OCI-LY1 (cell line): Measurements from ENCODE around the gene UFC1.

Experiments used
- H2AFZ ChIP-seq: fragments of 200-600 bp; sonication (generic), shearing (Covaris generic); 2 replicates; pipeline ENCODE4 v1.6.0; 2014; ENCODE audit warnings: antibody characterized with exemption, mild to moderate bottlenecking, low read length
- H3F3A ChIP-seq: fragments of 200-600 bp; sonication (generic), shearing (Covaris generic); 2 replicates; pipeline ENCODE4 v1.6.0; 2014; ENCODE audit warnings: mild to moderate bottlenecking, antibody characterized with exemption, low read length, moderate library complexity; ENCODE audit not compliant: insufficient read depth
- H3K27ac ChIP-seq: fragments of 200-600 bp; sonication (generic); 2 replicates; pipeline ENCODE4 v1.5.1; 2014; ENCODE audit warnings: low read length, mixed run types, mild to moderate bottlenecking, low read depth; ENCODE audit not compliant: poor library complexity, severe bottlenecking
- H3K27me3 ChIP-seq: fragments of 200-600 bp; sonication (generic); 2 replicates; pipeline ENCODE4 v1.6.0; 2014; ENCODE audit warnings: antibody characterized with exemption, mild to moderate bottlenecking, low read length, moderate library complexity; ENCODE audit not compliant: insufficient read depth
- H3K36me3 ChIP-seq: fragments of 200-600 bp; sonication (generic); 2 replicates; pipeline ENCODE4 v1.6.1; 2014; ENCODE audit warnings: mild to moderate bottlenecking, antibody characterized with exemption, low read length, moderate library complexity, mixed read lengths; ENCODE audit not compliant: insufficient read depth
- H3K4me1 ChIP-seq: fragments of 200-600 bp; sonication (generic); 2 replicates; pipeline ENCODE4 v1.5.1; 2014; ENCODE audit warnings: mild to moderate bottlenecking, low read length, moderate library complexity; ENCODE audit not compliant: insufficient read depth, severe bottlenecking
- H3K4me2 ChIP-seq: fragments of 200-600 bp; sonication (generic), shearing (Covaris generic); 2 replicates; pipeline ENCODE4 v1.6.1; 2014; ENCODE audit warnings: low read length
- H3K4me3 ChIP-seq: fragments of 200-600 bp; sonication (generic); 2 replicates; pipeline ENCODE4 v1.5.1; 2014; ENCODE audit warnings: low read length, low read depth, mild to moderate bottlenecking, mixed read lengths; ENCODE audit not compliant: poor library complexity, severe bottlenecking
- H3K79me2 ChIP-seq: fragments of 200-600 bp; shearing (Covaris generic); 2 replicates; pipeline ENCODE4 v1.6.1; 2016; ENCODE audit warnings: mixed run types, low read length, mixed read lengths; ENCODE audit not compliant: insufficient read depth
- H3K9ac ChIP-seq: fragments of 200-600 bp; sonication (generic), shearing (Covaris generic); 2 replicates; pipeline ENCODE4 v1.6.1; 2014; ENCODE audit warnings: mild to moderate bottlenecking, low read length, mixed read lengths
- H3K9me2 ChIP-seq: fragments of 200-600 bp; sonication (generic), shearing (Covaris generic); 2 replicates; pipeline ENCODE4 v1.6.1; 2014; ENCODE audit warnings: low read depth, mild to moderate bottlenecking, low read length, mixed read lengths
- H3K9me3 ChIP-seq: fragments of 200-600 bp; shearing (Covaris generic); 2 replicates; pipeline ENCODE4 v1.6.1; 2014; ENCODE audit warnings: low read length, mixed read lengths
- H4K20me1 ChIP-seq: fragments of 200-600 bp; sonication (generic), shearing (Covaris generic); 2 replicates; pipeline ENCODE4 v1.6.0; 2016; ENCODE audit warnings: mild to moderate bottlenecking, low read length; ENCODE audit not compliant: insufficient read depth
- EZH2 ChIP-seq: fragments of 200-600 bp; sonication (generic), shearing (Covaris generic); IDR thresholded peaks from 2 replicates; pipeline ENCODE4 v1.8.0; 2017; ENCODE audit warnings: borderline replicate concordance, mixed run types, mild to moderate bottlenecking, antibody characterized with exemption, low read length, moderate library complexity, mixed read lengths
- TF ChIP-seq, protein P1 (sequence below): fragments of 200-600 bp; sonication (generic), shearing (Covaris generic); IDR thresholded peaks from 2 replicates; pipeline ENCODE4 v1.5.1; 2017; ENCODE audit warnings: mild to moderate bottlenecking, antibody characterized with exemption, low read length, moderate library complexity, mixed read lengths

The UFC1 gene

DNA sequence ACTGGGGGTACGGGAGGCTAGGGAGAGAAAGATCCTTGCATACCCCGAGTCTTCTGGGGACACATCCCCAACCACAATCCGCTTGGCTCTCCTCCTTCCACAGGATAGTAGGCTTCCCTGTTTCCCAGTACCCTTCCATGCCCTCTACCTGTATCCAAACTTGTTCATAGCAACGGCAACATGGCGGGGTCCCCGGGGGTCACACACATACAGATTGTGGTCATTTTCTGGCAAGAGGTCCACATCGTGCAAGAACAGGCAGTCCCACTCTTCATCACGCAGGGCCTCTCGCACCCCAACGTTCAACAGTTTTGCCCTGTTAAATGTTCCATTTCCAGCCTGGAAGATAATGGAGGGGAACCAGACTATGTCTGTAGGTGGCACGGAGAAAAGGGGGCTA, 19.9 kb downstream of the UFC1 start:
- Histone ChIP-seq H3K79me2 (no peaks in the 10 kb centered on the region), H2AFZ (no peak overlapping the region), H3K4me1 (peaks cover 31% of the 10 kb centered on the region), H3K9me2 (no peaks in the 10 kb centered on the region), H3K27ac (no peak overlapping the region), H3K9me3 (no peaks in the 10 kb centered on the region), H3K27me3 (no peaks in the 10 kb centered on the region), H3K4me2 (no peak overlapping the region), H3K9ac (no peak overlapping the region), H4K20me1 (no peaks in the 10 kb centered on the region), H3K36me3 (peaks cover 64% of the 10 kb centered on the region), H3F3A (no peaks in the 10 kb centered on the region), H3K4me3 (no peak overlapping the region)
- TF ChIP-seq, protein P1, sequence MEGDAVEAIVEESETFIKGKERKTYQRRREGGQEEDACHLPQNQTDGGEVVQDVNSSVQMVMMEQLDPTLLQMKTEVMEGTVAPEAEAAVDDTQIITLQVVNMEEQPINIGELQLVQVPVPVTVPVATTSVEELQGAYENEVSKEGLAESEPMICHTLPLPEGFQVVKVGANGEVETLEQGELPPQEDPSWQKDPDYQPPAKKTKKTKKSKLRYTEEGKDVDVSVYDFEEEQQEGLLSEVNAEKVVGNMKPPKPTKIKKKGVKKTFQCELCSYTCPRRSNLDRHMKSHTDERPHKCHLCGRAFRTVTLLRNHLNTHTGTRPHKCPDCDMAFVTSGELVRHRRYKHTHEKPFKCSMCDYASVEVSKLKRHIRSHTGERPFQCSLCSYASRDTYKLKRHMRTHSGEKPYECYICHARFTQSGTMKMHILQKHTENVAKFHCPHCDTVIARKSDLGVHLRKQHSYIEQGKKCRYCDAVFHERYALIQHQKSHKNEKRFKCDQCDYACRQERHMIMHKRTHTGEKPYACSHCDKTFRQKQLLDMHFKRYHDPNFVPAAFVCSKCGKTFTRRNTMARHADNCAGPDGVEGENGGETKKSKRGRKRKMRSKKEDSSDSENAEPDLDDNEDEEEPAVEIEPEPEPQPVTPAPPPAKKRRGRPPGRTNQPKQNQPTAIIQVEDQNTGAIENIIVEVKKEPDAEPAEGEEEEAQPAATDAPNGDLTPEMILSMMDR: no peak
- no peak for TF ChIP-seq EZH2

DNA sequence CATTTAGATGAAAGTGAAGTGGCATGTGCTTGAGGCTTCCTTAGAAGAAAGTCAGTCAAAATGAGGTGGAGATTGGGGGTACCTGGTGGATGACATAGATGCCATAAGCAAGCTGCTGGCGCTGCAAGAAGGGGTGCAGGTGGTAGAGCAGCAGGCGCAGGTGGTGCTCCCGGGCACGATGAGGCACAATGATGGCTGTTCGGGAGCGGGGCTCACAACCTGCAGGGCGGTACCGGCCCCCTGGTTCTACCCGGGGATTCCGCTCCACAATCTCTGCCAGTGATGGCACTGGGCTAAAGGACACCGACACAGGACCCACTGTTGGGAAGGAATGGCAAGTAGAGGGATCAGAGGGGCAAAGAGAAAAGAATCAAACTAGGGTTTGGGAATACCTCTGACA, 21.1 kb downstream of the UFC1 start:
- Histone ChIP-seq H4K20me1 (no peaks in the 10 kb centered on the region), H3K9me2 (no peaks in the 10 kb centered on the region), H3K4me1 (peaks cover 31% of the 10 kb centered on the region), H3K9ac (no peak overlapping the region; the same call in 1 of the 2 replicates), H3K27me3 (no peaks in the 10 kb centered on the region), H3K9me3 (no peaks in the 10 kb centered on the region), H3K27ac (peak overlapping the region; percentile 83), H3K79me2 (no peaks in the 10 kb centered on the region), H2AFZ (no peak overlapping the region), H3K36me3 (peaks cover 52% of the 10 kb centered on the region), H3F3A (no peaks in the 10 kb centered on the region), H3K4me2 (peak overlapping the region; percentile 97; the same call in 1 of the 2 replicates), H3K4me3 (no peak overlapping the region)
- no peak for TF ChIP-seq EZH2
- TF ChIP-seq, protein P1: no peak

DNA sequence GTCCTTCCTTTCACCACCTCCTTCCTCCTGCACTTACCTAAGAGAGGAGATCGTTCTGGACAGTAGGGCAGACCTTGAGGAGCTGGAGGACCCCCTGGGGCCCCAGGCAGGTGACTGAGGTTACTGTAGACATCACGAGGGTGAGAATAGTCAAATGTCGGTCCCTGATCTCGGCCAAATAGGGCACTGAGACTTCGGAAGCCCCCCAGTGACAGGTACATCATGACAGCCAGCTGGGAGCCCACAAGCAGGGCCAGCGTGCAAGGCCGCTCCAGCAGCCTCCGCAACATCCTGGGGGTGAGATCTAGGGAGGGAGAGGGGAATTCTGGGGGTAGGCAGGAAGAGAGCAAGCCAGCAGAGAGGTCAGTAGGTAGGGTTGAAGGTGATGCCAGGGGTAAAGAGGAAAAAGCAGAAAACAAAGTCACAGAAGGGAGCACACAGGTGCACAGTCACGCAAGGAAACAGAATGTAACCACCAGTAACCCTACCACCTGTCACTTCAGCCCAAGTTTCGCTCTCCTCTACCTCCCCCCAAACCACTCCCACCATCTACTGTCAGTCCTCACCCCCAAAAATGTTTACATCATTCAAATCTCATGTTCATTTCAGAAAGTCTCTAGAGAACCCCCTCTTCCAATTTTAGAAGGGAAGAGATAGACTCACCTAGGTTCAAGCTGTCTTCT, 22.1 kb downstream of the UFC1 start:
- no peaks in the 10 kb centered on the region for H3K79me2 ChIP-seq
- H3K9me3 ChIP-seq: no peaks in the 10 kb centered on the region
- H3K9me2 ChIP-seq: no peaks in the 10 kb centered on the region
- H3K36me3 ChIP-seq: peaks cover 45% of the 10 kb centered on the region
- H3K9ac ChIP-seq: peak overlapping the region; percentile 70
- H3K4me2 ChIP-seq: peak overlapping the region; percentile 97
- H4K20me1 ChIP-seq: no peaks in the 10 kb centered on the region
- H3K27me3 ChIP-seq: no peaks in the 10 kb centered on the region
- H3K4me3 ChIP-seq: peak overlapping the region; percentile 74
- no peak overlapping the region for H2AFZ ChIP-seq
- peak overlapping the region; percentile 83 for H3K27ac ChIP-seq
- H3K4me1 ChIP-seq: peaks cover 31% of the 10 kb centered on the region
- no peak for TF ChIP-seq EZH2
- TF ChIP-seq, protein P1: no peak
- no peaks in the 10 kb centered on the region for H3F3A ChIP-seq
